Hepatocyte (in vitro differentiated cells): ENCODE data around the gene AK2.
"Not testable (repeated sequence)": the region's sequence is repeated elsewhere in the genome, so short reads cannot be mapped to it uniquely, and the experiment has no call there.

Experiments used
- CTCF ChIP-seq: fragments of 200-600 bp; sonication (generic); IDR thresholded peaks from 2 replicates; pipeline ENCODE4 v1.5.1; 2016; ENCODE audit warnings: antibody characterized with exemption, mild to moderate bottlenecking; ENCODE audit not compliant: poor library complexity
- EZH2 ChIP-seq: fragments of 200-600 bp; sonication (generic); IDR thresholded peaks from 2 replicates; pipeline ENCODE4 v1.6.1; 2016; ENCODE audit warnings: antibody characterized with exemption, mild to moderate bottlenecking, borderline replicate concordance
- EZH2phosphoT487 ChIP-seq: fragments of 200-600 bp; sonication (generic); IDR thresholded peaks from one replicate; pipeline ENCODE4 v1.6.1; 2018; ENCODE audit warnings: antibody characterized with exemption, mild to moderate bottlenecking, low read depth, moderate library complexity; ENCODE audit not compliant: unreplicated experiment, severe bottlenecking

GRCh38 chr1:32993324-32993636 is 43.4 kb downstream of the AK2 start:
- TF ChIP-seq CTCF, EZH2, EZH2phosphoT487: not testable (repeated sequence)
